H9 (cell line): ENCODE data around the gene UMPS. TPM values are rescaled to one million over a fixed set of nuclear protein-coding genes. Genes with fewer than 3 reads are reported as not detected.

Experiments used
- DNase-seq: peaks from one replicate; pipeline ENCODE4 v3.0.0-alpha.2; 2017
- H2AFZ ChIP-seq: one replicate; pipeline ENCODE4 v1.6.1; 2013; ENCODE audit warnings: mild to moderate bottlenecking, low read length, control low read depth, moderate library complexity
- H2AK5ac ChIP-seq: 2 replicates; pipeline ENCODE4 v1.6.1; 2013; ENCODE audit warnings: low read length, control low read depth, mixed read lengths; ENCODE audit not compliant: insufficient read length
- H2BK120ac ChIP-seq: one replicate; pipeline ENCODE4 v1.6.1; 2013; ENCODE audit warnings: low read depth, mild to moderate bottlenecking, low read length, control low read depth, inconsistent platforms; ENCODE audit not compliant: poor library complexity, severe bottlenecking
- H2BK12ac ChIP-seq: 2 replicates; pipeline ENCODE4 v1.6.1; 2013; ENCODE audit warnings: low read length, control low read depth, mixed read lengths, low read depth; ENCODE audit not compliant: insufficient read length
- H2BK15ac ChIP-seq: 2 replicates; pipeline ENCODE4 v1.6.1; 2013; ENCODE audit warnings: low read depth, low read length, control low read depth
- H2BK20ac ChIP-seq: one replicate; pipeline ENCODE4 v1.6.1; 2013; ENCODE audit warnings: low read depth, mild to moderate bottlenecking, low read length, control low read depth, inconsistent platforms; ENCODE audit not compliant: poor library complexity, severe bottlenecking
- H2BK5ac ChIP-seq: 2 replicates; pipeline ENCODE4 v1.6.1; 2013; ENCODE audit warnings: low read length, control low read depth, mixed read lengths; ENCODE audit not compliant: insufficient read length
- H3K14ac ChIP-seq: 2 replicates; pipeline ENCODE4 v1.6.1; 2013; ENCODE audit warnings: low read length, control low read depth; ENCODE audit not compliant: insufficient read depth
- H3K18ac ChIP-seq: 2 replicates; pipeline ENCODE4 v1.6.1; 2013; ENCODE audit warnings: low read depth, mild to moderate bottlenecking, mixed read lengths, low read length, control low read depth; ENCODE audit not compliant: insufficient read length
- H3K23ac ChIP-seq: 2 replicates; pipeline ENCODE4 v1.6.1; 2013; ENCODE audit warnings: low read length, control low read depth, mixed read lengths, low read depth; ENCODE audit not compliant: insufficient read length
- H3K23me2 ChIP-seq: 2 replicates; pipeline ENCODE4 v1.6.1; 2013; ENCODE audit warnings: low read depth, mild to moderate bottlenecking, mixed read lengths, low read length, control low read depth; ENCODE audit not compliant: insufficient read length, poor library complexity, severe bottlenecking
- H3K27ac ChIP-seq: 2 replicates; pipeline ENCODE4 v1.5.1; 2013; ENCODE audit warnings: low read length, control low read depth, mixed read lengths, low read depth; ENCODE audit not compliant: insufficient read length
- H3K27me3 ChIP-seq: 2 replicates; pipeline ENCODE4 v1.6.1; 2013; ENCODE audit warnings: low read length, control low read depth, inconsistent platforms; ENCODE audit not compliant: insufficient read depth
- H3K4ac ChIP-seq: 2 replicates; pipeline ENCODE4 v1.6.1; 2013; ENCODE audit warnings: low read depth, mild to moderate bottlenecking, control low read depth, inconsistent platforms, low read length, moderate library complexity
- H3K4me1 ChIP-seq: 2 replicates; pipeline ENCODE4 v1.6.1; 2013; ENCODE audit warnings: low read length, control low read depth, inconsistent platforms; ENCODE audit not compliant: insufficient read depth
- H3K4me2 ChIP-seq: 2 replicates; pipeline ENCODE4 v1.6.1; 2013; ENCODE audit warnings: low read length, control low read depth, mixed read lengths; ENCODE audit not compliant: insufficient read length, insufficient read depth
- H3K56ac ChIP-seq: 2 replicates; pipeline ENCODE4 v1.6.1; 2013; ENCODE audit warnings: low read depth, mild to moderate bottlenecking, mixed read lengths, low read length, control low read depth; ENCODE audit not compliant: insufficient read length
- H3K79me1 ChIP-seq: 2 replicates; pipeline ENCODE4 v1.6.1; 2013; ENCODE audit warnings: low read depth, mild to moderate bottlenecking, moderate library complexity, low read length, control low read depth, inconsistent platforms; ENCODE audit not compliant: insufficient read depth, poor library complexity, severe bottlenecking
- H3K79me2 ChIP-seq: 2 replicates; pipeline ENCODE4 v1.6.1; 2013; ENCODE audit warnings: low read length, control low read depth, inconsistent platforms; ENCODE audit not compliant: insufficient read depth
- H3K9ac ChIP-seq: 2 replicates; pipeline ENCODE4 v1.6.1; 2013; ENCODE audit warnings: low read length, control low read depth, mixed read lengths; ENCODE audit not compliant: insufficient read length; ENCODE audit errors: extremely low read depth
- H3K9me3 ChIP-seq: one replicate; pipeline ENCODE4 v1.6.1; 2013; ENCODE audit warnings: low read depth, low read length, inconsistent platforms; ENCODE audit not compliant: control insufficient read depth
- H3T11ph ChIP-seq: one replicate; pipeline ENCODE4 v1.6.1; 2013; ENCODE audit warnings: mild to moderate bottlenecking, low read length, control low read depth, inconsistent platforms
- H4K20me1 ChIP-seq: one replicate; pipeline ENCODE4 v1.6.1; 2013; ENCODE audit not compliant: control insufficient read depth, insufficient read length, insufficient read depth
- H4K5ac ChIP-seq: 2 replicates; pipeline ENCODE4 v1.6.1; 2013; ENCODE audit warnings: low read depth, mild to moderate bottlenecking, mixed read lengths, low read length, control low read depth; ENCODE audit not compliant: insufficient read length
- H4K8ac ChIP-seq: replicated peaks from 2 replicates; pipeline ENCODE4 v1.6.1; 2013; ENCODE audit warnings: low read length, control low read depth, mixed read lengths, low read depth; ENCODE audit not compliant: insufficient read length
- H4K91ac ChIP-seq: 2 replicates; pipeline ENCODE4 v1.6.1; 2013; ENCODE audit warnings: low read depth, mild to moderate bottlenecking, moderate library complexity, mixed read lengths, low read length, control low read depth; ENCODE audit not compliant: insufficient read length
- H3K27ac Mint-ChIP-seq, 3 experiments: 2 replicates in 2 of 3; 3 replicates in 1 of 3; pipeline ENCODE4 v1.8.0; 2020 to 2021; ENCODE audit warnings: mixed read lengths in 3 of 3, mild to moderate bottlenecking in 1 of 3, moderate library complexity in 1 of 3
- H3K27me3 Mint-ChIP-seq: 2 replicates; pipeline ENCODE4 v1.8.0; 2021; ENCODE audit warnings: low read depth, mild to moderate bottlenecking, moderate library complexity, mixed read lengths
- H3K36me3 Mint-ChIP-seq, 3 experiments: 2 replicates in 2 of 3; 3 replicates in 1 of 3; pipeline ENCODE4 v1.8.0; 2020 to 2021; ENCODE audit warnings: low read depth in 3 of 3, mixed read lengths in 3 of 3; ENCODE audit not compliant: insufficient read depth in 1 of 3
- H3K4me1 Mint-ChIP-seq, 2 experiments: 2 replicates each; pipeline ENCODE4 v1.8.0; 2020; ENCODE audit warnings: mixed read lengths in 2 of 2
- H3K4me3 Mint-ChIP-seq, 2 experiments: 2 replicates in 1 of 2; 3 replicates in 1 of 2; pipeline ENCODE4 v1.8.0; 2020 to 2021; ENCODE audit warnings: mild to moderate bottlenecking in 2 of 2, mixed read lengths in 2 of 2, moderate library complexity in 1 of 2
- H3K9me3 Mint-ChIP-seq, 2 experiments: 2 replicates in 1 of 2; 3 replicates in 1 of 2; pipeline ENCODE4 v1.8.0; 2020; ENCODE audit warnings: mild to moderate bottlenecking in 2 of 2, mixed read lengths in 2 of 2, moderate library complexity in 1 of 2
- WGBS: extraction: QIAGEN DNeasy Blood & Tissue Kit; methylation state at CpG from one replicate; pipeline ENCODE4 v1.1.7; 2013; ENCODE audit warnings: missing lambda C conversion rate, low lambda C conversion rate, mixed read lengths; ENCODE audit not compliant: insufficient read length; ENCODE audit errors: extremely low coverage; 5-methylcytosine and 5-hydroxymethylcytosine counted together
- total RNA-seq: library from RNA; stranded (reverse); gene quantifications from 2 replicates; pipeline ENCODE4 v1.2.1, GENCODE V29; 2021
- TF ChIP-seq, protein P1 (sequence below): fragments of 200-600 bp; sonication (generic); conservative IDR thresholded peaks from 3 replicates; pipeline ENCODE4 v1.8.0; 2021; ENCODE audit warnings: antibody characterized with exemption, mild to moderate bottlenecking

Gene UMPS
- total RNA-seq, 1 experiment from 2014 or later = 65.4 TPM

- H3K18ac ChIP-seq = no peak overlapping the region
These were observed 55.7 kb downstream of the UMPS start for GRCh38 chr3:124785973-124786372.

More at GRCh38 chr3:124785973-124786372, 55.7 kb downstream of the UMPS start:
- H4K20me1 ChIP-seq = no peaks in the 10 kb centered on the region
- no peak overlapping the region for H2BK15ac ChIP-seq
- Mint-ChIP-seq H3K4me3 (no peak overlapping the region), H3K4me1 (peaks cover 8 to 14% of the 10 kb centered on the region in 2 experiments), H3K27me3 (no peaks in the 10 kb centered on the region), H3K9me3 (no peaks in the 10 kb centered on the region), H3K36me3 (peaks cover 4 to 44% (median 6%) of the 10 kb centered on the region in 3 experiments; a peak in 6 of 7 replicates), H3K27ac (peak overlapping the region; percentile 18 to 92 (median 27); a peak in 4 of 7 replicates)
- WGBS = no CpG with 5 or more reads among the region's 3 CpGs
- no peak overlapping the region for H4K5ac ChIP-seq
- H2BK20ac ChIP-seq = no peak overlapping the region
- H3K4me1 ChIP-seq = peaks cover 6% of the 10 kb centered on the region; the same call in 1 of the 2 replicates
- no peak overlapping the region for H4K8ac ChIP-seq
- H2AK5ac ChIP-seq = no peak overlapping the region
- H2BK120ac ChIP-seq = no peak overlapping the region
- no peaks in the 10 kb centered on the region for H3K79me2 ChIP-seq
- H3K27ac ChIP-seq = no peak overlapping the region
- no peak overlapping the region for H2AFZ ChIP-seq
- H3K4me2 ChIP-seq = no peak overlapping the region
- no peak overlapping the region for H4K91ac ChIP-seq
- H3K14ac ChIP-seq = no peak overlapping the region
- TF ChIP-seq, protein P1, sequence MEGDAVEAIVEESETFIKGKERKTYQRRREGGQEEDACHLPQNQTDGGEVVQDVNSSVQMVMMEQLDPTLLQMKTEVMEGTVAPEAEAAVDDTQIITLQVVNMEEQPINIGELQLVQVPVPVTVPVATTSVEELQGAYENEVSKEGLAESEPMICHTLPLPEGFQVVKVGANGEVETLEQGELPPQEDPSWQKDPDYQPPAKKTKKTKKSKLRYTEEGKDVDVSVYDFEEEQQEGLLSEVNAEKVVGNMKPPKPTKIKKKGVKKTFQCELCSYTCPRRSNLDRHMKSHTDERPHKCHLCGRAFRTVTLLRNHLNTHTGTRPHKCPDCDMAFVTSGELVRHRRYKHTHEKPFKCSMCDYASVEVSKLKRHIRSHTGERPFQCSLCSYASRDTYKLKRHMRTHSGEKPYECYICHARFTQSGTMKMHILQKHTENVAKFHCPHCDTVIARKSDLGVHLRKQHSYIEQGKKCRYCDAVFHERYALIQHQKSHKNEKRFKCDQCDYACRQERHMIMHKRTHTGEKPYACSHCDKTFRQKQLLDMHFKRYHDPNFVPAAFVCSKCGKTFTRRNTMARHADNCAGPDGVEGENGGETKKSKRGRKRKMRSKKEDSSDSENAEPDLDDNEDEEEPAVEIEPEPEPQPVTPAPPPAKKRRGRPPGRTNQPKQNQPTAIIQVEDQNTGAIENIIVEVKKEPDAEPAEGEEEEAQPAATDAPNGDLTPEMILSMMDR = no peak
- H3K79me1 ChIP-seq = no peaks in the 10 kb centered on the region
- no peaks in the 10 kb centered on the region for H3K23me2 ChIP-seq
- no peaks in the 10 kb centered on the region; the same call in 1 of the 2 replicates for H3K27me3 ChIP-seq
- no peak overlapping the region for H3K56ac ChIP-seq
- H2BK5ac ChIP-seq = no peak overlapping the region
- no peak overlapping the region for H3K23ac ChIP-seq
- no peaks in the 10 kb centered on the region for H3K9me3 ChIP-seq
- DNase-seq = no peak
- no peak overlapping the region for H3T11ph ChIP-seq
- H3K4ac ChIP-seq = no peak overlapping the region
- H3K9ac ChIP-seq = no peak overlapping the region
- H2BK12ac ChIP-seq = no peak overlapping the region
